ENCODE results near the gene ELAPOR1. TPM values are rescaled to one million over a fixed set of nuclear protein-coding genes. Genes with fewer than 3 reads are reported as not detected.

The ELAPOR1 gene
- total RNA-seq, 1 experiment from 2014 or later: 0.75 TPM

DNA sequence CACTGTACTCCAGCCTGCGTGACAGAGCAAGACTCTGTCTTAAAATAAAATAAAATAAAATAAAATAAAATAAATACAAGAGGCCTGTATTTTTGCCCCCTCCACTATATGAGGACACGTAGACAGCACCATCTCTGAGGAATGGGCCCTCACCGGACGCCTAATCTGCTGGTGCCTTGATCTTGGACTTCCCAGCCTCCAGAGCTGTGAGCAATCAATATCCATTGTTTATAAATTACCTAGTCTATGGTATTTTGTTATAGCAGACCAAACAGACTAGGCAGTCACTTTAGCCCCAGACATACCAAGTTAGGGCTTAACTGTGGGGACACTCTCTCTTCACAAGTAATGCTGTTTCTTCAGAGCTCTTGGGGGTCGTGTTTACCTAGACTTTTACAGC is 6.4 kb downstream of the ELAPOR1 start:
- ChIA-PET CTCF (interaction anchor here (0.7 kb wide), 1 partner anchor 83 kb away, joined by 3 read pairs; no protein-coding TSS in a partner anchor), POLR2A (no interaction called here)
- Histone ChIP-seq H3K4me3 (ENCODE audit: low read depth, low read length) (no peak overlapping the region), H3K27me3 (replicated peaks; ENCODE audit: control insufficient read depth, insufficient read depth, low read length) (no peaks in the 10 kb centered on the region), H3K9me3 (no peaks in the 10 kb centered on the region), H3K4me1 (no peaks in the 10 kb centered on the region), H3K36me3 (ENCODE audit: control insufficient read depth, insufficient read depth, low read length) (no peaks in the 10 kb centered on the region)
- TF ChIP-seq, protein P1, sequence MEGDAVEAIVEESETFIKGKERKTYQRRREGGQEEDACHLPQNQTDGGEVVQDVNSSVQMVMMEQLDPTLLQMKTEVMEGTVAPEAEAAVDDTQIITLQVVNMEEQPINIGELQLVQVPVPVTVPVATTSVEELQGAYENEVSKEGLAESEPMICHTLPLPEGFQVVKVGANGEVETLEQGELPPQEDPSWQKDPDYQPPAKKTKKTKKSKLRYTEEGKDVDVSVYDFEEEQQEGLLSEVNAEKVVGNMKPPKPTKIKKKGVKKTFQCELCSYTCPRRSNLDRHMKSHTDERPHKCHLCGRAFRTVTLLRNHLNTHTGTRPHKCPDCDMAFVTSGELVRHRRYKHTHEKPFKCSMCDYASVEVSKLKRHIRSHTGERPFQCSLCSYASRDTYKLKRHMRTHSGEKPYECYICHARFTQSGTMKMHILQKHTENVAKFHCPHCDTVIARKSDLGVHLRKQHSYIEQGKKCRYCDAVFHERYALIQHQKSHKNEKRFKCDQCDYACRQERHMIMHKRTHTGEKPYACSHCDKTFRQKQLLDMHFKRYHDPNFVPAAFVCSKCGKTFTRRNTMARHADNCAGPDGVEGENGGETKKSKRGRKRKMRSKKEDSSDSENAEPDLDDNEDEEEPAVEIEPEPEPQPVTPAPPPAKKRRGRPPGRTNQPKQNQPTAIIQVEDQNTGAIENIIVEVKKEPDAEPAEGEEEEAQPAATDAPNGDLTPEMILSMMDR (IDR thresholded peaks at IDR 0.05; ENCODE audit: insufficient read depth in 1 of 2, low read depth in 1 of 2, low read length in 1 of 2, severe bottlenecking in 1 of 2, unreplicated experiment in 1 of 2): no peak
- Mint-ChIP-seq H3K4me3 (ENCODE audit: unreplicated experiment) (no peak overlapping the region), H3K9me3 (ENCODE audit: unreplicated experiment) (no peaks in the 10 kb centered on the region), H3K27me3 (ENCODE audit: insufficient read depth, unreplicated experiment) (no peaks in the 10 kb centered on the region), H3K4me1 (ENCODE audit: low read depth, unreplicated experiment) (no peaks in the 10 kb centered on the region), H3K36me3 (ENCODE audit: insufficient read depth, unreplicated experiment) (peaks cover 5% of the 10 kb centered on the region), H3K27ac (ENCODE audit: unreplicated experiment) (no peak overlapping the region)
- DNase-seq: no peak
- intact Hi-C loops (cut with micrococcal nuclease; ENCODE audit: unreplicated experiment): no loop called here
- BruUV-seq (replicated peaks): no TSS peak

DNA sequence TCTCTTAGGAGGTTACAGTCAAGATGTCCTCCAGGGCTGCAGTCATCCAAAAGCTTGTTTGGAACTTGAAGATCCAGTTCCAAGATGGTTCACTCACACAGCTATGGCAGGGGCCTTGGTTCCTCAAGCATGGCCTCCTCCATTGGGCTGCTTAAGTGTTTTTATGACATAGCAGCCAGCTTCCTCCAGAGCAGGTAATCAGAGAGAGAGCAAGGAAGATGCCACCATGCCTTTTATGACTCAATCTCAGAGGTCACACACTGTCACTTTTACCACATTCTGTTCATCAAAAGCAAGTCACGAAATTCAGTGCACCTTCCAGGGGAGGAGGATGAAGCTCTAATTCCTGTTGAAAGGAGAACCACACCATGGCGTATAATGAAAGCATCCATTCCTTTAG is 17.1 kb downstream of the ELAPOR1 start:
- no peak for DNase-seq
- Mint-ChIP-seq H3K4me3 (ENCODE audit: unreplicated experiment) (no peak overlapping the region), H3K27me3 (ENCODE audit: insufficient read depth, unreplicated experiment) (no peaks in the 10 kb centered on the region), H3K4me1 (ENCODE audit: low read depth, unreplicated experiment) (peaks cover 18% of the 10 kb centered on the region), H3K36me3 (ENCODE audit: insufficient read depth, unreplicated experiment) (no peaks in the 10 kb centered on the region), H3K27ac (ENCODE audit: unreplicated experiment) (no peak overlapping the region), H3K9me3 (ENCODE audit: unreplicated experiment) (no peaks in the 10 kb centered on the region)
- Histone ChIP-seq H3K4me1 (peaks cover 20% of the 10 kb centered on the region), H3K27me3 (replicated peaks; ENCODE audit: control insufficient read depth, insufficient read depth, low read length) (no peaks in the 10 kb centered on the region), H3K4me3 (ENCODE audit: low read depth, low read length) (no peak overlapping the region), H3K36me3 (ENCODE audit: control insufficient read depth, insufficient read depth, low read length) (no peaks in the 10 kb centered on the region), H3K9me3 (no peaks in the 10 kb centered on the region)
- no TSS peak for BruUV-seq (replicated peaks)
- TF ChIP-seq, protein P1 (IDR thresholded peaks at IDR 0.05; ENCODE audit: insufficient read depth in 1 of 2, low read depth in 1 of 2, low read length in 1 of 2, severe bottlenecking in 1 of 2, unreplicated experiment in 1 of 2): no peak
- POLR2A ChIA-PET: no interaction called here
- intact Hi-C loops (cut with micrococcal nuclease; ENCODE audit: unreplicated experiment): no loop called here
- CTCF ChIA-PET: interaction anchor here (0.9 kb wide), 1 partner anchor 31 kb away, joined by 3 read pairs; no protein-coding TSS in a partner anchor

DNA sequence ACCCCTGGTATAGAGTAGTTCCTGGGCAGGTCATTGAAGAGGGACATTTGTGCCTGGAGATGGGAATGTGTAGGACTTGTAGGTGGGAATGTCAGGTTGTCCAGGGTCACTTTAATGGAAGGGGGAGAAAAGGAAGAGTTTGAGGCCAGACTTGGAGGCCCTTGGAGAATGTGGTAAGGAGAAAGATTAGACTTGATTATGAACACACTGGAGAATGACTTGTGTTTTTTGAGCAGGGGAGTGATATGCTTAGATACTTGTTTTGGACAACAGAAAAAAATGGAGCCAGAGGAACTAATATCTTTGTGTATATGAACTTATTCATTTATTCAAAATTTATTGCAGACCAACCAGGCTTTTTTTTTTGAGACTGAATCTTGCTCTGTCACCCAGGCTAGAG is 17.9 kb downstream of the ELAPOR1 start:
- BruUV-seq (replicated peaks): no TSS peak
- Mint-ChIP-seq H3K36me3 (ENCODE audit: insufficient read depth, unreplicated experiment) (no peaks in the 10 kb centered on the region), H3K27me3 (ENCODE audit: insufficient read depth, unreplicated experiment) (no peaks in the 10 kb centered on the region), H3K27ac (ENCODE audit: unreplicated experiment) (no peak overlapping the region), H3K9me3 (ENCODE audit: unreplicated experiment) (no peaks in the 10 kb centered on the region), H3K4me3 (ENCODE audit: unreplicated experiment) (no peak overlapping the region), H3K4me1 (ENCODE audit: low read depth, unreplicated experiment) (peaks cover 18% of the 10 kb centered on the region)
- H3K36me3 ChIP-seq (ENCODE audit: control insufficient read depth, insufficient read depth, low read length): no peaks in the 10 kb centered on the region
- no peak for DNase-seq
- no peaks in the 10 kb centered on the region for H3K9me3 ChIP-seq
- intact Hi-C loops (cut with micrococcal nuclease; ENCODE audit: unreplicated experiment): no loop called here
- no peaks in the 10 kb centered on the region for H3K27me3 ChIP-seq (replicated peaks; ENCODE audit: control insufficient read depth, insufficient read depth, low read length)
- CTCF ChIA-PET: interaction anchor here (0.9 kb wide), 1 partner anchor 32 kb away, joined by 3 read pairs; no protein-coding TSS in a partner anchor
- H3K4me3 ChIP-seq (ENCODE audit: low read depth, low read length): no peak overlapping the region
- TF ChIP-seq, protein P1 (IDR thresholded peaks at IDR 0.05; ENCODE audit: insufficient read depth in 1 of 2, low read depth in 1 of 2, low read length in 1 of 2, severe bottlenecking in 1 of 2, unreplicated experiment in 1 of 2): no peak
- POLR2A ChIA-PET: no interaction called here
- H3K4me1 ChIP-seq: peaks cover 27% of the 10 kb centered on the region
